ENCODE data around the gene MYBPC2. TPM values are rescaled to one million over a fixed set of nuclear protein-coding genes. Genes with fewer than 3 reads are reported as not detected.
"Not testable (repeated sequence)": the region's sequence is repeated elsewhere in the genome, so short reads cannot be mapped to it uniquely, and the experiment has no call there.

The MYBPC2 gene
- total and polyA plus RNA-seq, 7 donors: 0.95 TPM; not detected in 6

- peaks cover 1 to 23% (median 18%) of the 10 kb centered on the region in 3 donors for H3K27me3 ChIP-seq
- intact Hi-C loops (cut with DNase I): no loop called here
- H3K4me1 ChIP-seq: no peaks in the 10 kb centered on the region
- DNase-seq: no peak
- TF ChIP-seq POLR2AphosphoS5 (IDR thresholded peaks at IDR 0.05): no peak
- TF ChIP-seq CTCF (IDR thresholded peaks at IDR 0.05): no peak
- TF ChIP-seq EP300 (IDR thresholded peaks at IDR 0.05): no peak
- TF ChIP-seq POLR2A (IDR thresholded peaks at IDR 0.05): no peak
- H3K27ac ChIP-seq: no peak overlapping the region
- no peaks in the 10 kb centered on the region for H3K9me3 ChIP-seq
- no peak overlapping the region for H3K4me3 ChIP-seq
- 93 to 94% methylated on average over 5 of the region's 5 CpGs for WGBS, 2 donors
- H3K36me3 ChIP-seq: no peaks in the 10 kb centered on the region
Measured at GRCh38 chr19:50437862-50438449, 5.3 kb downstream of the MYBPC2 start.

GRCh38 chr19:50439130-50439529, 6.4 kb downstream of the MYBPC2 start:
- intact Hi-C loops (cut with DNase I): not testable (repeated sequence)
- 81 to 82% methylated on average over 2 of the region's 2 CpGs for WGBS, 2 donors

GRCh38 chr19:50444059-50444458, 11.4 kb downstream of the MYBPC2 start:
- 73 to 82% methylated on average over 1 of the region's 1 CpG for WGBS, 2 donors
- Histone ChIP-seq H3K9me3 (no peaks in the 10 kb centered on the region), H3K36me3 (no peaks in the 10 kb centered on the region), H3K27me3 (no peaks in the 10 kb centered on the region), H3K4me1 (no peaks in the 10 kb centered on the region), H3K27ac (no peak overlapping the region), H3K4me3 (no peak overlapping the region)
- TF ChIP-seq EP300 (IDR thresholded peaks at IDR 0.05): no peak
- no peak for TF ChIP-seq POLR2AphosphoS5 (IDR thresholded peaks at IDR 0.05)
- no peak for TF ChIP-seq POLR2A (IDR thresholded peaks at IDR 0.05)
- TF ChIP-seq CTCF (IDR thresholded peaks at IDR 0.05): no peak
- intact Hi-C loops (cut with DNase I): no loop called here
- no peak for DNase-seq

More at GRCh38 chr19:50439130-50439529, 6.4 kb downstream of the MYBPC2 start:
- DNase-seq, H3K27ac ChIP-seq, H3K4me1 ChIP-seq, H3K4me3 ChIP-seq, H3K9me3 ChIP-seq, H3K36me3 ChIP-seq: not testable (repeated sequence)
- peaks cover 0 to 13% (median 6%) of the 10 kb centered on the region in 3 donors for H3K27me3 ChIP-seq

GRCh38 chr19:50447053-50447452, 14.4 kb downstream of the MYBPC2 start:
- intact Hi-C loops (cut with DNase I): no loop called here
- 74 to 80% methylated on average over 5 of the region's 5 CpGs for WGBS, 2 donors

GRCh38 chr19:50447750-50448149, 15.1 kb downstream of the MYBPC2 start:
- no peak for DNase-seq
- Histone ChIP-seq H3K9me3 (no peaks in the 10 kb centered on the region), H3K4me1 (no peaks in the 10 kb centered on the region), H3K4me3 (no peak overlapping the region), H3K36me3 (no peaks in the 10 kb centered on the region), H3K27ac (no peak overlapping the region), H3K27me3 (peaks cover 0 to 9% (median 3%) of the 10 kb centered on the region in 3 donors)
- TF ChIP-seq CTCF (IDR thresholded peaks at IDR 0.05): no peak
- 94 to 97% methylated on average over 10 of the region's 10 CpGs for WGBS, 2 donors
- intact Hi-C loops (cut with DNase I): no loop called here

More at GRCh38 chr19:50447053-50447452, 14.4 kb downstream of the MYBPC2 start:
- Histone ChIP-seq H3K9me3 (no peaks in the 10 kb centered on the region), H3K36me3 (no peaks in the 10 kb centered on the region), H3K4me3 (no peak overlapping the region), H3K4me1 (no peaks in the 10 kb centered on the region), H3K27ac (no peak overlapping the region), H3K27me3 (peaks cover 0 to 9% (median 3%) of the 10 kb centered on the region in 3 donors)
- TF ChIP-seq CTCF (IDR thresholded peaks at IDR 0.05) (no peak), POLR2AphosphoS5 (IDR thresholded peaks at IDR 0.05) (no peak), EP300 (IDR thresholded peaks at IDR 0.05) (no peak), POLR2A (IDR thresholded peaks at IDR 0.05) (no peak)
- no peak for DNase-seq

Measured in sigmoid colon (tissue), 7 donors.